Trophoblast cell (in vitro differentiated cells and primary cell): Measurements from ENCODE around the gene CNEP1R1.

Experiments
- DNase-seq, 2 donors: peaks; one replicate each; pipeline ENCODE4 v3.0.0-alpha.2; 2016
- H2AFZ ChIP-seq: 2 replicates; pipeline ENCODE4 v1.6.1; 2013; ENCODE audit warnings: low read length, moderate library complexity, mild to moderate bottlenecking; ENCODE audit not compliant: insufficient read depth, poor library complexity
- H2AK5ac ChIP-seq: 2 replicates; pipeline ENCODE4 v1.6.1; 2013; ENCODE audit warnings: mild to moderate bottlenecking, low read length
- H2BK120ac ChIP-seq: 2 replicates; pipeline ENCODE4 v1.6.1; 2013; ENCODE audit warnings: low read length, mild to moderate bottlenecking, moderate library complexity; ENCODE audit not compliant: insufficient read depth, poor library complexity
- H2BK12ac ChIP-seq: 2 replicates; pipeline ENCODE4 v1.6.1; 2013; ENCODE audit warnings: mild to moderate bottlenecking, low read length, moderate library complexity
- H2BK5ac ChIP-seq: 2 replicates; pipeline ENCODE4 v1.6.1; 2013; ENCODE audit warnings: low read length, low read depth, moderate library complexity, mild to moderate bottlenecking; ENCODE audit not compliant: poor library complexity
- H3K14ac ChIP-seq: 2 replicates; pipeline ENCODE4 v1.6.1; 2013; ENCODE audit warnings: mild to moderate bottlenecking, low read length
- H3K18ac ChIP-seq: 2 replicates; pipeline ENCODE4 v1.6.1; 2013; ENCODE audit warnings: mild to moderate bottlenecking, low read length
- H3K23ac ChIP-seq: 2 replicates; pipeline ENCODE4 v1.6.1; 2013; ENCODE audit warnings: low read length
- H3K27ac ChIP-seq: 2 replicates; pipeline ENCODE4 v1.5.1; 2013; ENCODE audit warnings: low read depth, mild to moderate bottlenecking, inconsistent platforms, low read length, moderate library complexity
- H3K27me3 ChIP-seq: 2 replicates; pipeline ENCODE4 v1.6.1; 2013; ENCODE audit warnings: inconsistent platforms, mild to moderate bottlenecking, low read length, moderate library complexity; ENCODE audit not compliant: insufficient read depth
- H3K36me3 ChIP-seq, 2 experiments: 1 replicate in 1 of 2; 2 replicates in 1 of 2; pipeline ENCODE4 v1.6.1; 2013; ENCODE audit warnings: low read length in 2 of 2, mild to moderate bottlenecking in 2 of 2, moderate library complexity in 1 of 2; ENCODE audit not compliant: insufficient read depth in 2 of 2, control insufficient read depth in 1 of 2
- H3K4ac ChIP-seq: 2 replicates; pipeline ENCODE4 v1.6.1; 2013; ENCODE audit warnings: low read depth, mild to moderate bottlenecking, low read length, moderate library complexity
- H3K4me1 ChIP-seq, 2 experiments: 1 replicate in 1 of 2; 2 replicates in 1 of 2; pipeline ENCODE4 v1.6.1; 2013; ENCODE audit warnings: low read length in 2 of 2, mild to moderate bottlenecking in 2 of 2, moderate library complexity in 1 of 2; ENCODE audit not compliant: insufficient read depth in 2 of 2, control insufficient read depth in 1 of 2
- H3K4me2 ChIP-seq: 2 replicates; pipeline ENCODE4 v1.6.1; 2013; ENCODE audit warnings: inconsistent platforms, mild to moderate bottlenecking, low read length, moderate library complexity
- H3K4me3 ChIP-seq: 2 replicates; pipeline ENCODE4 v1.5.1; 2013; ENCODE audit warnings: mild to moderate bottlenecking, low read depth, low read length, inconsistent platforms
- H3K79me1 ChIP-seq: one replicate; pipeline ENCODE4 v1.6.1; 2013; ENCODE audit warnings: low read length
- H3K79me2 ChIP-seq: 2 replicates; pipeline ENCODE4 v1.6.1; 2013; ENCODE audit warnings: low read length, mild to moderate bottlenecking; ENCODE audit not compliant: control insufficient read depth, insufficient read depth, poor library complexity
- H3K9ac ChIP-seq: 2 replicates; pipeline ENCODE4 v1.6.1; 2013; ENCODE audit warnings: mild to moderate bottlenecking, low read length
- H3K9me3 ChIP-seq: 2 replicates; pipeline ENCODE4 v1.6.1; 2013; ENCODE audit warnings: low read depth, mild to moderate bottlenecking, control low read depth, inconsistent platforms, low read length; ENCODE audit not compliant: insufficient read depth
- H4K12ac ChIP-seq: 2 replicates; pipeline ENCODE4 v1.6.1; 2013; ENCODE audit warnings: low read depth, mild to moderate bottlenecking, low read length, moderate library complexity
- H4K8ac ChIP-seq: 2 replicates; pipeline ENCODE4 v1.6.1; 2013; ENCODE audit warnings: low read depth, mild to moderate bottlenecking, low read length, moderate library complexity
- H4K91ac ChIP-seq: one replicate; pipeline ENCODE4 v1.6.1; 2013; ENCODE audit warnings: low read depth, mild to moderate bottlenecking, low read length, moderate library complexity
- WGBS: extraction: QIAGEN DNeasy Blood & Tissue Kit; methylation state at CpG from one replicate; pipeline ENCODE4 v1.1.7; 2013; ENCODE audit warnings: missing lambda C conversion rate; ENCODE audit not compliant: insufficient read length, insufficient coverage; ENCODE audit errors: extremely low coverage; 5-methylcytosine and 5-hydroxymethylcytosine counted together

CNEP1R1 gene

GRCh38 chr16:50035468-50035992 lies 10.5 kb downstream of the CNEP1R1 start:
- Histone ChIP-seq H3K36me3 (peaks cover 8 to 10% of the 10 kb centered on the region in 2 experiments), H3K4me1 (peaks cover 0 to 2% of the 10 kb centered on the region in 2 experiments), H3K4me2 (no peak overlapping the region), H3K18ac (no peak overlapping the region), H3K27me3 (no peaks in the 10 kb centered on the region), H2BK12ac (no peak overlapping the region), H3K23ac (no peak overlapping the region), H3K4ac (no peak overlapping the region), H2BK5ac (no peak overlapping the region), H4K91ac (no peak overlapping the region), H3K4me3 (no peak overlapping the region), H2BK120ac (no peak overlapping the region), H3K27ac (no peak overlapping the region), H3K9ac (no peak overlapping the region), H4K8ac (no peak overlapping the region), H3K79me2 (no peaks in the 10 kb centered on the region), H4K12ac (no peak overlapping the region), H3K9me3 (no peaks in the 10 kb centered on the region), H2AFZ (no peak overlapping the region), H3K79me1 (no peaks in the 10 kb centered on the region), H3K14ac (no peak overlapping the region), H2AK5ac (no peak overlapping the region)
- no CpG with 5 or more reads among the region's 3 CpGs for WGBS
- DNase-seq: no peak

- Histone ChIP-seq H3K18ac (no peak overlapping the region), H3K27ac (no peak overlapping the region), H2AFZ (no peak overlapping the region), H3K9ac (no peak overlapping the region), H3K4ac (no peak overlapping the region), H4K12ac (no peak overlapping the region), H3K23ac (no peak overlapping the region), H4K8ac (no peak overlapping the region), H3K4me1 (peaks cover 0 to 2% of the 10 kb centered on the region in 2 experiments), H3K79me2 (no peaks in the 10 kb centered on the region), H3K36me3 (peaks cover 8 to 10% of the 10 kb centered on the region in 2 experiments), H2BK12ac (no peak overlapping the region), H2BK5ac (no peak overlapping the region), H3K4me3 (no peak overlapping the region), H3K9me3 (no peaks in the 10 kb centered on the region), H3K79me1 (no peaks in the 10 kb centered on the region), H3K27me3 (no peaks in the 10 kb centered on the region), H2AK5ac (no peak overlapping the region), H3K4me2 (no peak overlapping the region), H4K91ac (no peak overlapping the region), H2BK120ac (no peak overlapping the region), H3K14ac (no peak overlapping the region)
- DNase-seq: no peak
- WGBS: no CpG with 5 or more reads among the region's 3 CpGs
These were observed 11.4 kb downstream of the CNEP1R1 start for GRCh38 chr16:50036426-50036825.

- no peak overlapping the region for H4K91ac ChIP-seq
- no peak overlapping the region for H2BK5ac ChIP-seq
- WGBS: no CpG with 5 or more reads among the region's 2 CpGs
- H3K14ac ChIP-seq: no peak overlapping the region
- H3K4ac ChIP-seq: no peak overlapping the region
- no peak overlapping the region for H4K8ac ChIP-seq
- peaks cover 0 to 2% of the 10 kb centered on the region in 2 experiments for H3K4me1 ChIP-seq
- H3K36me3 ChIP-seq: peaks cover 8% of the 10 kb centered on the region in 2 experiments
- no peak overlapping the region for H3K4me3 ChIP-seq
- H3K18ac ChIP-seq: no peak overlapping the region
- no peaks in the 10 kb centered on the region for H3K79me1 ChIP-seq
- H3K9me3 ChIP-seq: no peaks in the 10 kb centered on the region
- H3K9ac ChIP-seq: no peak overlapping the region
- no peak overlapping the region for H2AK5ac ChIP-seq
- no peak overlapping the region for H3K23ac ChIP-seq
- H3K27me3 ChIP-seq: no peaks in the 10 kb centered on the region
- no peak overlapping the region for H2BK12ac ChIP-seq
- peak in 1 of 2 donors; percentile 20 for DNase-seq
- H3K79me2 ChIP-seq: no peaks in the 10 kb centered on the region
- no peak overlapping the region for H3K4me2 ChIP-seq
- H2AFZ ChIP-seq: no peak overlapping the region
- H2BK120ac ChIP-seq: no peak overlapping the region
- H3K27ac ChIP-seq: no peak overlapping the region
- no peak overlapping the region for H4K12ac ChIP-seq
These were observed 12.7 kb downstream of the CNEP1R1 start for GRCh38 chr16:50037662-50038220.

- Histone ChIP-seq H3K18ac (no peak overlapping the region), H3K23ac (no peak overlapping the region), H4K12ac (no peak overlapping the region), H3K79me2 (no peaks in the 10 kb centered on the region), H3K9ac (no peak overlapping the region), H3K27ac (no peak overlapping the region), H3K14ac (no peak overlapping the region), H3K27me3 (no peaks in the 10 kb centered on the region), H2AFZ (no peak overlapping the region), H3K4me2 (no peak overlapping the region), H2BK12ac (no peak overlapping the region), H3K4ac (no peak overlapping the region), H2BK5ac (no peak overlapping the region), H2BK120ac (no peak overlapping the region), H3K79me1 (no peaks in the 10 kb centered on the region), H4K8ac (no peak overlapping the region), H3K9me3 (no peaks in the 10 kb centered on the region), H3K36me3 (peaks cover 8% of the 10 kb centered on the region in 2 experiments), H3K4me3 (no peak overlapping the region), H4K91ac (no peak overlapping the region), H2AK5ac (no peak overlapping the region), H3K4me1 (peaks cover 0 to 2% of the 10 kb centered on the region in 2 experiments)
- no peak for DNase-seq
- no CpG with 5 or more reads among the region's 4 CpGs for WGBS
These were observed 13.3 kb downstream of the CNEP1R1 start for GRCh38 chr16:50038286-50038685.
